Stimulated activated memory B cell treated with anti-CD40 and anti-IgM and Interleukin-4, amounts not matched to agents 10 μg/mL and 1 μg/mL and 100 μg/mL, for 72 hours (primary cell): ENCODE results near the gene TIGAR.

ENCODE experiments used
- ATAC-seq: fragments of 150-1000 bp; cut with Tn5 transposase; 2 replicates; pipeline ENCODE4 v1.10.0; 2021
- H3K27ac Mint-ChIP-seq: one replicate; pipeline ENCODE4 v1.8.0; 2022; ENCODE audit warnings: mild to moderate bottlenecking, mixed read lengths
- H3K27me3 Mint-ChIP-seq: one replicate; pipeline ENCODE4 v1.8.0; 2022; ENCODE audit warnings: mixed read lengths
- H3K36me3 Mint-ChIP-seq: one replicate; pipeline ENCODE4 v1.8.0; 2022; ENCODE audit warnings: mixed read lengths
- H3K4me1 Mint-ChIP-seq: one replicate; pipeline ENCODE4 v1.8.0; 2022; ENCODE audit warnings: mixed read lengths
- H3K4me3 Mint-ChIP-seq: one replicate; pipeline ENCODE4 v1.8.0; 2022; ENCODE audit warnings: mild to moderate bottlenecking, moderate library complexity, mixed read lengths
- H3K9me3 Mint-ChIP-seq: one replicate; pipeline ENCODE4 v1.8.0; 2022; ENCODE audit warnings: mixed read lengths

Gene TIGAR

DNA sequence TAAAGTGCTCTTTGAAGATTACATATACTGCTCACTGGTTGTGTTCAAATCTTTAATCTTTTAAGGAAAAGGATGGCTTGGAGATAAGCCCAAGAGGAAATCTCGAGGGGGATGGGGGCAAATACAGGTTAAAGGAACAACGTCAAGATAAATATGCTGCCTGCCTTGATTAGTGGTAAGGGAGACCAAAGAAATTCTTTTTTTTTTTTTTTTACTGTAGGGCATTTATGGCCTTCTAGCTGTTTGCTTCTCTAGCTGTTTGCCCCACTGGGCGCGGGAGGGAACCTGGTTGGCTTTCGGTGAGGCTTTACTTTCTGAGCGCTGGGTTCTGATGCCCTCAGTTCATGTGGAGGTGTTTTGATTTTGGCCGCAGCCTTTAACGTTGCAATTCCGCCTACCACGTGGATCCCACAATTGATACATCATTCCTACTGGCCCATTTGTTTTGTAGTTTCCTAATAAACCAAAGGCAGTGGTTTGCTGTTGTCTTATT lies 41.8 kb upstream of the TIGAR start:
- H3K27me3 Mint-ChIP-seq: no peaks in the 10 kb centered on the region
- peaks cover 62% of the 10 kb centered on the region for H3K4me1 Mint-ChIP-seq
- H3K9me3 Mint-ChIP-seq: no peaks in the 10 kb centered on the region
- H3K36me3 Mint-ChIP-seq: peaks cover 56% of the 10 kb centered on the region
- H3K27ac Mint-ChIP-seq: no peak overlapping the region
- no peak for ATAC-seq
- no peak overlapping the region for H3K4me3 Mint-ChIP-seq

DNA sequence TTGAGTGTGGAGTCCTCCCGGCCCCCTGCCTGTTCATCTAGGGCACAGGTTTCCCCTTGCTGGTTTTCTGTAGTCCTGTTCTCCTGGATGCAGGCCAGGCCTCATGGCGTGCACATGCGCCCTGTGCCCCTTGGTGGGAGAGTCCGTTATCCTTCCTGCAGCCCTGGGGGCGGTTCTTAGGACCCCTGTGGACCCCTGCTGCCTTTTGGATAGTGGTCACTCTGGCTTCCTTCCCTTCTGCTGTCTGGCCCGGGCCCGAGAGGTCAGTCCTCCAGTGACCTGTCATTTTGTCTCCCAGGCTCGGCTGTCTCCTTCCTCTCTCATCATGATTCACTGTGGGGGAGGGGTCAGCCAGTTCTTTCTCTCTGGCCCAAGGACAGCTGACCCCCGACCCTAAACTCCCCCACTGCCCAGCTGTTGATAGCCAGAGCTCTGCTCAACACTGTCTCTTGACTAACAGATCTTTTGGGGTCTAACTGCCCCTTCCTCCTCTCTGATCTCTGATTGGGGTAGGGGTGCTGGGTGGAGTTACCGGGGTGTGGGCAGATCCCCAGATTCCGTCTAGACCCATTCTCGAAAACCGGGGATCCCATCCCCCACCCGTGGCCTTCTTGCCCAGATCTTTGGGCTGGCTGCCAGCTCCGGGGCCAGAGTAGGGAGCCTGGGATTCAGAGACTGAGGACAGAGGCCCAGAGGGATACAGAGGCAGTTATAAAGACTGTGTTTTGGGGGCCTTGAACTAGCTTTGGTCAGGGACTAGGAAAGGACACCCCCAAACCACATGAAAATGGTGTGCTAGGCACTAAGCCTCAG lies 40.5 kb upstream of the TIGAR start:
- Mint-ChIP-seq H3K27ac (peak overlapping the region; percentile 40), H3K36me3 (peaks cover 64% of the 10 kb centered on the region), H3K4me1 (peaks cover 63% of the 10 kb centered on the region), H3K4me3 (no peak overlapping the region), H3K27me3 (no peaks in the 10 kb centered on the region), H3K9me3 (no peaks in the 10 kb centered on the region)
- ATAC-seq: no peak

DNA sequence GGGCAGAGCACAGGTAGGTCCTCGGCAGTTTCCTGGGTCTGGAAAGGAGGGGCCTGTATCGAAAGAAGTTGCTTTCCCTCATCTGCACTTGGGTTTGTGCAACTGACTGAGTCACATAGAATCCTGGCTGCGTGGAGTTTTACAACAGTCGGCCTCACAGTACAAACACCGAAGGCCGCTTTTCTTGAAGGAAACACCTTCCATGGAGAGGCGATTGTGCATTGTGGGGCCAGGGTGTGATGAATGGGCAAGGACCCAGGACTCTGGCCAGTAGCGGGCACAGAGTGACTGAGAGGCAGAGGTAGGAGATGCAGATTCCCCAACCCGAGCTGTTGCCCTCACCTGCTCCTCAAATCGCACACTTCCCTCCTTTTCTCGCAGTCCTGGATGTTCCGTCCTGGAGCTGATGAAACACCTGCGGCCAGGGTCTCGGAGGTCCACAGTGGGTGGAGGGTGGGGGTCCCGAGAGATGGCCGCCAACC lies 39.8 kb upstream of the TIGAR start:
- no peaks in the 10 kb centered on the region for H3K27me3 Mint-ChIP-seq
- H3K9me3 Mint-ChIP-seq: no peaks in the 10 kb centered on the region
- H3K27ac Mint-ChIP-seq: peak overlapping the region; percentile 62
- no peak overlapping the region for H3K4me3 Mint-ChIP-seq
- peaks cover 70% of the 10 kb centered on the region for H3K36me3 Mint-ChIP-seq
- peaks cover 63% of the 10 kb centered on the region for H3K4me1 Mint-ChIP-seq
- no peak for ATAC-seq

DNA sequence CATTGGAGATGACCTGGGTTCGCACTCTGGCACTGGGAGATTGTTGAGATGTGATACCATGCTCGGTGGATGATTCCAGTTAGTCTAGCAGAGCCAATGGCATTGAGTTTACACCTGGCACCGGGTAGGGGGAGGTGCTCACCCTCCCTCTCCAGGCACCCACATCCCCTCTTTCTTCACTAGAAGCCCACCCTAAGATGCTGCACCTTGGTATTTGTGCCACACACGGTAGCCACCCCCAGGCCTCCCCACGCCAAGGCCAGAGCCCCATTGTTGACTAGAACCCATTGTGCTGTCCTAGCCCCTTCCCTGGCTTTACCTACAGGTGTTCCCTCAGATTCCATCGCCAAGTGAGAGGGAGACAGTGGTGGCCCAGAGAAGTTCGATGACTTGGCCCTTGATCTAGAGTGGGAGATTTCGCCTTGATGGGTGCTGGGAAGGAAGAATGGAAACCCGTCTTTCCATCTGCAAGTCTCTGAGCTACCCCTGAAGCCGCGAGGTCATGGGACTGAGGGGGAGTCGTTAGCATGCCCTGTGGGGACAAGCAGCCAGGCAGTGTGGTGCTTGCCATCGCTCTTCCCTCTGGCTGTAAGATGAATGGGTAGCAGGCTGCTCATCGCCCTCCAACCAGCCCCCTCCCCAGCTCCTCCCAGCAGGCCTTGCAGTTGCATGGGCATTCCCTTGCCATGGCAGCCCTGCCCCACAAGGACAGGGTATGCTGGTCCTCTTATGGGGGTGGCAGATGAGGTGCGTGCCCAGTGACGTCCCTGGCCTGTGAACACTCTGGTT lies 38.7 kb upstream of the TIGAR start:
- no peak for ATAC-seq
- H3K27me3 Mint-ChIP-seq: no peaks in the 10 kb centered on the region
- H3K9me3 Mint-ChIP-seq: no peaks in the 10 kb centered on the region
- H3K36me3 Mint-ChIP-seq: peaks cover 74% of the 10 kb centered on the region
- peaks cover 63% of the 10 kb centered on the region for H3K4me1 Mint-ChIP-seq
- no peak overlapping the region for H3K4me3 Mint-ChIP-seq
- H3K27ac Mint-ChIP-seq: peak overlapping the region; percentile 2

DNA sequence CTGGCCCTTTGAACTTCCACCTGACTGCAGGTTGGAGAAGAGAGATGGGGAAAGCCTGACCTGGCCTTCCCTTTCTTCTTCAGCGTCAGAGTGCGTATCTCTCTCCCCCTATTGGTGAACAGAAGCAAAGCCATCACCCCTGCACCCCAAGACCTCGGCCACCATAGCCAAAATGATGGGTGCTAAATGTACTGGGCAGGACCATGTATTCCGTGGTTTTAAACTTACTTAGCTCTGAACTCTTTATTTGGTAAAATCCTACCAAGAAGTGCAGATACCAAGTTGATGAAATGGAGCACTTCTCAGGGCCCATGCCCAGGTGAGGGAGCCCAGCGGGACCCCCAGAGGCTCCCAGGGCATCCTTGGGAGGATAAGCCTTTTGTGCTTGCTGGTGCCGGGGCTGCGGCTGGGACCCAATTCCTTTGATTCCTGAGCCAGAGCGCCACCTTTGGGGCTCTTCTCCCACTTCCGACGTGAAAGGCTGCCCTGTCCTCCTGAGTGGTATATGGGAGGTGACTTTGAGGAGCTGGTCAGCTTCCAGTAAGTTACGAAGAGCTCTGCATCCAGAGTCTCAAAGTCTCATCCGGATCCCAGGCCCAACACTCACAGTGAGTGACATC lies 38.0 kb upstream of the TIGAR start:
- Mint-ChIP-seq H3K9me3 (no peaks in the 10 kb centered on the region), H3K36me3 (peaks cover 81% of the 10 kb centered on the region), H3K4me3 (no peak overlapping the region), H3K4me1 (peaks cover 70% of the 10 kb centered on the region), H3K27ac (peak overlapping the region; percentile 2), H3K27me3 (no peaks in the 10 kb centered on the region)
- ATAC-seq: no peak

DNA sequence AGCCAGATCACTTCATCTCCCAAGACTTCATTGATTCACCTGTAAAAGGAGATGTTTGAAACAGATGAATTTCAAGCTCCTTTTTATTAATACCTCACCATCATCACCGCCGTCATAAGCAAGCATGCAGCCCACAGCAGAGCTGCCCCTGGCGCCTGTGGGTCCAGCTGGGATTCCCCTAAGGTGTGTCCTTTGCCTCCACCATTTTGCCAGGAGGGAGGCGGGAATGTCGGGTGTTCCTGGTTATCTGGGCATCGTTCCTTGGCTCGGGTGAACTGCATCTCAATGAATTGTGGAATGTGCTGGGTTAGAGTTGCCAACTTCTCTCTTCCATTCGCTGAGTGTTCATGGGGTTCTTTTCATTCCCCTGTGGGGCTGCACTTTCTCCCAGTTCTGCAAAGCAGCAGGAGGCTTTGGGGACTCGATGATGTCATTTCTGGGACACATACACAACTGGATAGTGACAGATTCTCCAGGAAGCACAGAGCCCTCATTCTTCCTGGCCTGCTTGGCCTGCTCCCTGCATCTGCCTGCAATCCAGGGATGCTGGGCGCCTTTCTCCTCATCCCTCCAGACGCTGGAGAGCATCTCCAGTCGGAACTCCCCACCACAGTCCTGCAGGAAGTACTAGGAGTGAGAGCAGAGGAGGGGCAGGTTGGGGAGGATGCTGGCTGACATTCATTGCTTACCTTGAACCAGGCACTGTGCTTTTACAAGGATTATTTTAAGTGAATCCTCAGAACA lies 37.3 kb upstream of the TIGAR start:
- no peaks in the 10 kb centered on the region for H3K27me3 Mint-ChIP-seq

DNA sequence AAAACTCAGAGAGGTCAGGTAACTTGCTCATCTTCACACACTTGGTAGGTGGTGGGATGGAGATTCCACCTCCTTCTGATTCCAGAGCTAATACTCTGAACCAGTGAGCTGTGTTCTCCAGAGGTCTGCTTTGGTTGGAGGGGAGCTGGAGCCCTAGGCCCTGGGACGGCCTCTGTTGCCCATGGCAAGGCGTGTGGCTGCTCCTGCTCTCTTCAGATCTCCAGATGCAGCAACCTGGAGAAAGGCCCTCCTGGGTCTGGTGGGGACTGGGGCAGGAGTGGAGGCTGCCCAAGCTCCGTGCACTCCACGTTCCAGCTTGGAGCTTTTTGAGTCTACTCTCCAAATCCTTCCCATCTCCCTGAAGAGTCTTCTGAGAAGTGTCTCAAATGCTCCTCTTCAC lies 36.7 kb upstream of the TIGAR start:
- no peak for ATAC-seq
- Mint-ChIP-seq H3K4me1 (peaks cover 76% of the 10 kb centered on the region), H3K27me3 (no peaks in the 10 kb centered on the region), H3K4me3 (no peak overlapping the region), H3K9me3 (no peaks in the 10 kb centered on the region), H3K36me3 (peaks cover 86% of the 10 kb centered on the region), H3K27ac (no peak overlapping the region)

More for the DNA sequence above, 37.3 kb upstream of the TIGAR start:
- Mint-ChIP-seq H3K4me3 (no peak overlapping the region), H3K27ac (peak overlapping the region; percentile 2), H3K9me3 (no peaks in the 10 kb centered on the region), H3K36me3 (peaks cover 86% of the 10 kb centered on the region), H3K4me1 (peaks cover 74% of the 10 kb centered on the region)
- ATAC-seq: no peak

DNA sequence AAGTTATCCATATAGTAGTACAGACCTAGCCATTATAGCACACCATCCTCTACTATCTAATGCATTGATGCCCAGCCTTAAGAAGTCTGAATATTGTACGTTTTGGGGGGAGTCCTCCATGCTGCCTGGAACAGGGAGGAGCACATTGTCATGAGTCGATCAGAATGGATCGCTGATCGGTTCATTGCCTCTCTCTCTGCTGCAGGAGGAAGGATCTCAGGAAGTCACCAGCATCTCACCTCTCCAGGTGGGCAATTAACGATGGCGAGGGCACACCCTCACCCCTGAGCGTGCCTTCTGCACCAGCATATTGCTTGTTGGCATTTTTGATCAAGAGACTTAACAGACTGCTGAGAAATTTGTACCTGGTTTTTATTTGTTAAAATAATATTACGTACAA lies 35.9 kb upstream of the TIGAR start:
- Mint-ChIP-seq H3K4me3 (no peak overlapping the region), H3K4me1 (peaks cover 78% of the 10 kb centered on the region), H3K36me3 (peaks cover 93% of the 10 kb centered on the region), H3K27ac (peak overlapping the region; percentile 78), H3K9me3 (no peaks in the 10 kb centered on the region), H3K27me3 (no peaks in the 10 kb centered on the region)
- ATAC-seq: no peak

DNA sequence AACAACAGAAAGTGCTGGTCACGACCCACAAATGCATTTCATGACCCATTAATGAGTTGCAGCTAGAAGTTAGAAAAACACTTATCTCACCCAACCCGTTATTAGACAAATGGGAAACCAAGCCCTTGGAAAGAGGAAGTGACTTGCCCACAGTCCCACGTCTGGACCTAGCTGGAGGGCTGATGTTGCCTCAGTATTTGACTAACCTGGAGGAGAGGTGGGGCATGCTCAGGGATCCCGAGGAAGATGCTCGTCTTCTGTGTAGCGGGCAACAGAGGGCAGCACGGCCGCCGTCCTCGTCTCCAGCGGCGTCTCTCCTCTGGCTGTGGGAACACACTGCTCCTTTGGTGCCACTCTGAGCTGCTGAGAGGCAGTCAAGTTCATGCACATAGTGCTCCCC lies 34.8 kb upstream of the TIGAR start:
- peaks cover 76% of the 10 kb centered on the region for H3K4me1 Mint-ChIP-seq
- ATAC-seq: peak; percentile 87
- no peaks in the 10 kb centered on the region for H3K9me3 Mint-ChIP-seq
- H3K36me3 Mint-ChIP-seq: peaks cover 93% of the 10 kb centered on the region
- H3K27ac Mint-ChIP-seq: peak overlapping the region; percentile 78
- peak overlapping the region; percentile 21 for H3K4me3 Mint-ChIP-seq
- no peaks in the 10 kb centered on the region for H3K27me3 Mint-ChIP-seq

DNA sequence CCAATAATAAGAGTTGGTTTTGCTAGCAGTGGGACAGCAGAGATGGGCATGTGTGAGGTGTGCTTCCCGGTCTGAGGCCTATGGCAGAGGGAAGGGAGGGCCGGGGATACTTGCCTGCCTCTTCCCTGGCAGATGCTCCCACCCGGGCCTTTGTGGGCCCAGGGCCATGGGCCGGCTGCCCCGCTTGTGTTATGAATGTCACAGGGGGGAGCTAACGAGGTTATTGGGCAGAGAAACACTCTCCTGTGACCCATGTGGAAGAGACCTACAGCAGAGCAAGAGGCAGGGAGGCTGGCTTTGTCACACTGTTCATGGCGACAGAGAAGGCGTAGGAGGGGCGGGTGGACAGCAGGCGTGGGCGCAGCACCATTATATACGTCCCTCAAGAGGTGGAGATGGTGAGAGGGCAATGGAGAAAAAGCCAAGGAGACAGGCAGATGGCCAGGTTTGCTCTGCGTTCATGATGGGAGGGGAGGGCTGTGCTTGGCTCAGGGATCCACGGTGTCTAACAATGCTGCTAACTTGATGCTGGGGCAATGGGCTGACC lies 34.2 kb upstream of the TIGAR start:
- Mint-ChIP-seq H3K27ac (peak overlapping the region; percentile 78), H3K36me3 (peaks cover 93% of the 10 kb centered on the region), H3K9me3 (no peaks in the 10 kb centered on the region), H3K27me3 (no peaks in the 10 kb centered on the region), H3K4me1 (peaks cover 77% of the 10 kb centered on the region), H3K4me3 (no peak overlapping the region)
- no peak for ATAC-seq

DNA sequence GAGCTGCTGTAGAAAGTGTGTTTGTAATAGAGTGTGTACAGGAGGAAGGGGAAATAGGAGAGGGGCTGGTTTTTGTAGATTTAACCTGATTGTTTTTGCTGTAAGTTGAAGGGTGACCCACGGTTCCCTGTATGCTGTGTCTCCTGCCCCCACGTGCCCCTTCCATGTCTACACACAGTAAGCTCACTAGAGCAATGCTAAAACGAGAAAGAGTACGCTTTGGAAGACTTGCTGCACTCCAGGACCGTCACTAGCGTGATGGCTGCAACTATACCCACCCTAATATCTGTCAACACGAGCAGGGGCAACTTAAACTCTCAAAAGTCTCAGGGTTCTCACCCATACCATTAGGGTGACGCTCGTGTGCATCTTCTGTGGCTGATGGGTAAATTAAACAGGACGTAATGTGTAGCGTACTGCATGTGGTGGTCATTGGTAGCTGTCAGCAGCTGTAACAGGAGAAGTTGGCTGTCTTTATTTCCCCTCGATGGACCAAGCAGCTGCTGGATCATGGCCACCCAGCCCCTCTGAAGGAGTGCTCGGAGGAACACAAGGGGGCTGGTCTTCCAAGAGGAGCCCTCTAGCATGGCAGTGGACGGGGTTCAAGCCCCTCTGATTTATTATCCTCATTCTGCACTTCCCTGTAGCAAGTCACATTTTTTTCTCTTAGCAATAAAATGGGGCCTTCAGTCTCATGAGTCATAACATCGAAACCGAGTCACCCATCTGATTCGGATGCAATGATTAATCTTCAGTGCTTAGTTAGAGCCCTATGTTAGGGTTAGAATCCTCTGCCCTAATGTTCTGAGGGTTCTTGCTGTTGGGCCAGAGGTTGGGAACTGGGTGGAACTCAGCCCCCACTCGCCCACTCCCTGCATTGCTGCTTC lies 33.4 kb upstream of the TIGAR start:
- Mint-ChIP-seq H3K27ac (peak overlapping the region; percentile 78), H3K4me1 (peaks cover 81% of the 10 kb centered on the region), H3K36me3 (peaks cover 93% of the 10 kb centered on the region), H3K27me3 (no peaks in the 10 kb centered on the region), H3K4me3 (no peak overlapping the region), H3K9me3 (no peaks in the 10 kb centered on the region)
- ATAC-seq: no peak

DNA sequence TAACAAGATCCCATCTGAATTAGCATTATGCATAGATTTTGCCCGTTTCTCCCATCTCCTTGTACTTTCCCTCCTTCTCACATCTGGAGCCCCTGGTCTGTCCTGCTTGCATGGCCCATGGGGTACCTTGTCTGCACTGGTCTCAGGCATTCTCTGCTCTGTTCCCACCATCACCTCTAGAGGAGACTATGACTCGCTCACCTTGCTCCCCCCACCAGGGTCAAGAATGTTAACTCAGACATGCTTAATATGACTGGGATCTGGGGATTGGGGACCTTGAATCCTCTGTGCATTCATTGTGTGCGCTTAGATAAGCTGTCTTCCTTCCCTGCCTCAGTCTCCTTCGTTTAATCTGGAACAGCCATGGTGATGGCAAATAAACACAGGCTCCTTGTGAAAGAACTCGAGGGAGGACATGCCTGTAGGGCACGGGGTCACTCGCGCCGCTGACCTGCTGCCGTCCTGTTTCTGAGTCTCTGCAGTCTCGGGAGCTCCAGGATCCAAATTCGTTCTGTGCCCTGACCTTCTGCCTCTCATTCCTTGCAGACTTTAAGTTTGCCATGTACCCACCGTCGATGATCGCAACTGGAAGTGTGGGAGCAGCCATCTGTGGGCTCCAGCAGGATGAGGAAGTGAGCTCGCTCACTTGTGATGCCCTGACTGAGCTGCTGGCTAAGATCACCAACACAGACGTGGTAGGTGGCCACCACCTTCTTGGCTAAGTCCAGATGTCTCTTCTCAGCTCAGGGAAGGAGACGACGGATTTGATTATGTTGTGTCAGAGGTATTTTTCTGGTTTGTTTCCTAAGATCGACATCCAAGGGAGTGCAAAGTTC lies 32.5 kb upstream of the TIGAR start:
- no peaks in the 10 kb centered on the region for H3K27me3 Mint-ChIP-seq
- H3K27ac Mint-ChIP-seq: peak overlapping the region; percentile 78
- ATAC-seq: no peak
- H3K36me3 Mint-ChIP-seq: peaks cover 90% of the 10 kb centered on the region
- H3K4me3 Mint-ChIP-seq: peak overlapping the region; percentile 28
- peaks cover 78% of the 10 kb centered on the region for H3K4me1 Mint-ChIP-seq
- no peaks in the 10 kb centered on the region for H3K9me3 Mint-ChIP-seq

DNA sequence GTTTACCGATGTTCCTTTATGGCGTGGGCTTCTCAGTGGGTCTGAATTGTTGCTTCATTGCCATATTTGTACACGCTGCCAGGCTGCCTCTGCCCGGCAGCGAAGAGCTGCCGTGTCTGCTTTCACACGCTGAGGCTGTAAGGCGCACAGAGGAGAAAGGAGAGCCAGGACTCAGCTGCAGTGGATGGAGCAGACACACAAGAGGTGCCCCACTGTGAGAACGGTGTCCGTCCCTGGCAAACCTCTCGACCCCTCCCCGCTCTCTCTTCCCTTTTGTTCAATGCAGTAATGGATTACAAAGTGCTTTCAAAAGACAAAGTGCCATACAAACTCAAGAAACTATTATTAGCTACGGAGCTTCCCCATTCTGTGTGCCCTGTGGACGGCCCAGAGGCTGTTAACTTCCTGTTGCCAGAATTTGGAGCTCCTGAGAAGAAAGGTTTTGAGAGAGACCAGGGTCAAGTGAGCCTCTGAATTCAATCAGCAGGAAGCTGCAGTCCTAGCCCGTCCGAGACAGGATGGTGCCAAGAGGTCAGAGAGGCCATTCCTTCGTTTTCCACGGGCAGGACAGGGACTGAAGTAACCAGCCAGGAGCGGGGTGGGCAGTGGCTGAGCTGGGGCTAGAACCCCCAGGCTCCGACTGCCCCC lies 31.7 kb upstream of the TIGAR start:
- no peak overlapping the region for H3K4me3 Mint-ChIP-seq
- peak overlapping the region; percentile 78 for H3K27ac Mint-ChIP-seq
- no peak for ATAC-seq

More for the DNA sequence above, 31.7 kb upstream of the TIGAR start:
- Mint-ChIP-seq H3K4me1 (peaks cover 79% of the 10 kb centered on the region), H3K36me3 (peaks cover 90% of the 10 kb centered on the region), H3K27me3 (no peaks in the 10 kb centered on the region), H3K9me3 (no peaks in the 10 kb centered on the region)
